IMR-90 (cell line): ENCODE measurements around the gene PXDC1.

ENCODE experiments used
- CEBPB ChIP-seq: IDR thresholded peaks from 2 replicates; pipeline ENCODE4 v1.6.1; 2012; ENCODE audit warnings: low read depth, low read length, improper control_type of control experiment
- CHD1 ChIP-seq: IDR thresholded peaks from 2 replicates; pipeline ENCODE4 v1.6.1; 2012; ENCODE audit warnings: low read depth, low read length, improper control_type of control experiment
- FOS ChIP-seq: fragments of 150-350 bp; IDR thresholded peaks from 2 replicates; pipeline ENCODE4 v1.6.1; 2016; ENCODE audit warnings: low read depth, low read length
- MAZ ChIP-seq: IDR thresholded peaks from 2 replicates; pipeline ENCODE4 v1.6.1; 2012; ENCODE audit warnings: low read depth, mild to moderate bottlenecking, low read length, improper control_type of control experiment, moderate library complexity, borderline replicate concordance
- MXI1 ChIP-seq: IDR thresholded peaks from 2 replicates; pipeline ENCODE4 v1.6.1; 2012; ENCODE audit warnings: low read depth, mild to moderate bottlenecking, low read length, moderate library complexity, borderline replicate concordance
- POLR2A ChIP-seq: IDR thresholded peaks from 2 replicates; pipeline ENCODE4 v1.6.1; 2012; ENCODE audit warnings: mild to moderate bottlenecking, low read depth, low read length
- RAD21 ChIP-seq: IDR thresholded peaks from 2 replicates; pipeline ENCODE4 v1.6.1; 2012; ENCODE audit warnings: low read length, improper control_type of control experiment
- RCOR1 ChIP-seq: IDR thresholded peaks from 2 replicates; pipeline ENCODE4 v1.6.1; 2012; ENCODE audit warnings: mild to moderate bottlenecking, low read length, improper control_type of control experiment; ENCODE audit not compliant: insufficient replicate concordance
- RFX5 ChIP-seq: IDR thresholded peaks from 2 replicates; pipeline ENCODE4 v1.8.0; 2012; ENCODE audit warnings: low read depth, mild to moderate bottlenecking, low read length, moderate library complexity
- SMC3 ChIP-seq: fragments of 150-350 bp; IDR thresholded peaks from 2 replicates; pipeline ENCODE4 v1.6.1; 2016; ENCODE audit warnings: low read depth, mild to moderate bottlenecking, antibody characterized with exemption, low read length, moderate library complexity
- TF ChIP-seq, protein P1 (sequence below): conservative IDR thresholded peaks from 2 replicates; pipeline ENCODE4 v1.5.1; 2012; ENCODE audit warnings: mild to moderate bottlenecking, low read depth, low read length, improper control_type of control experiment
- TF ChIP-seq, protein P2 (sequence below): fragments of 150-350 bp; IDR thresholded peaks from 2 replicates; pipeline ENCODE4 v1.6.1; 2017; ENCODE audit warnings: mild to moderate bottlenecking, antibody characterized with exemption, low read length, low read depth

DNA sequence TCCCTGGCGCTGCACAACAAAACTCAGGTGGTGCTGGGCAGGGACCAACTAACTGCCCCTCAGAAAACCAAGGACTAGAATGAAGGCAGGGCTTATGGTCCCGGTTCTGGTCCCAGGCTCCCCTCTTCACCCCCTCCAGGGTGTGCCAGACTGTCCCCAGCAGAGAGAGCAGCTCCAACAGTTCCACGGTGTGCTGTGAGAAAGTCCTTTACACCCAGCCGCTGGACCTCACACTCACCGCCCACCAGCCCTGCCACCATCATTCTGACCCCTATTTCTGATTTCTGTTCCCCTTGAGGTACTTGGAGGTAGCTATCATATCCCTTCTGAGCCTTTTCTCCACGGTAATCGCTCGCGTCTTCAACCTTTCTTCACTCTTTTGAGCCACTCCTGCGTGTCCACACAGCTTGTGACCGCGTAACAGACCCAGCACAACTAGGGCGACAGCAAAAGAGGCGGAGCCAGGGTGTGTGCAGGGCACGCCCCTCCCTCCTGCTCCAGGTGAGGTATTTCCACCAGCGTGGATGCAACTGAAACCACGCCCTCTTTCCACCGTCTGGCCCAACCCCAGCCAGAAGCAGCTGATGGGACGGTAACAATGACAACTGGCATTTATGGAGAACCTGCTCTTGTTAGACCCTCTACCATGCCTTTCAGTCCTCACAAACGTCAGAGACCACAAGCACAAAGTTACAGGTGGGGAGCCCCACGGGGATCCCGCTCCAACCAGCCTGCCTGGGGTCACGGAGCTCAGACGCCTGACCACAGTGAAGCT is 2.3 kb downstream of the PXDC1 start:
- TF ChIP-seq, protein P1, sequence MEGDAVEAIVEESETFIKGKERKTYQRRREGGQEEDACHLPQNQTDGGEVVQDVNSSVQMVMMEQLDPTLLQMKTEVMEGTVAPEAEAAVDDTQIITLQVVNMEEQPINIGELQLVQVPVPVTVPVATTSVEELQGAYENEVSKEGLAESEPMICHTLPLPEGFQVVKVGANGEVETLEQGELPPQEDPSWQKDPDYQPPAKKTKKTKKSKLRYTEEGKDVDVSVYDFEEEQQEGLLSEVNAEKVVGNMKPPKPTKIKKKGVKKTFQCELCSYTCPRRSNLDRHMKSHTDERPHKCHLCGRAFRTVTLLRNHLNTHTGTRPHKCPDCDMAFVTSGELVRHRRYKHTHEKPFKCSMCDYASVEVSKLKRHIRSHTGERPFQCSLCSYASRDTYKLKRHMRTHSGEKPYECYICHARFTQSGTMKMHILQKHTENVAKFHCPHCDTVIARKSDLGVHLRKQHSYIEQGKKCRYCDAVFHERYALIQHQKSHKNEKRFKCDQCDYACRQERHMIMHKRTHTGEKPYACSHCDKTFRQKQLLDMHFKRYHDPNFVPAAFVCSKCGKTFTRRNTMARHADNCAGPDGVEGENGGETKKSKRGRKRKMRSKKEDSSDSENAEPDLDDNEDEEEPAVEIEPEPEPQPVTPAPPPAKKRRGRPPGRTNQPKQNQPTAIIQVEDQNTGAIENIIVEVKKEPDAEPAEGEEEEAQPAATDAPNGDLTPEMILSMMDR = no peak
- no peak for TF ChIP-seq CHD1
- no peak for TF ChIP-seq MXI1
- no peak for TF ChIP-seq RAD21
- TF ChIP-seq POLR2A = no peak
- TF ChIP-seq, protein P2, sequence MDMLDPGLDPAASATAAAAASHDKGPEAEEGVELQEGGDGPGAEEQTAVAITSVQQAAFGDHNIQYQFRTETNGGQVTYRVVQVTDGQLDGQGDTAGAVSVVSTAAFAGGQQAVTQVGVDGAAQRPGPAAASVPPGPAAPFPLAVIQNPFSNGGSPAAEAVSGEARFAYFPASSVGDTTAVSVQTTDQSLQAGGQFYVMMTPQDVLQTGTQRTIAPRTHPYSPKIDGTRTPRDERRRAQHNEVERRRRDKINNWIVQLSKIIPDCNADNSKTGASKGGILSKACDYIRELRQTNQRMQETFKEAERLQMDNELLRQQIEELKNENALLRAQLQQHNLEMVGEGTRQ = no peak
- TF ChIP-seq SMC3 = no peak
- TF ChIP-seq RFX5 = no peak
- TF ChIP-seq MAZ = no peak
- no peak for TF ChIP-seq CEBPB
- TF ChIP-seq RCOR1 = no peak
- TF ChIP-seq FOS = no peak
